Stimulated activated CD8-positive, alpha-beta memory T cell treated with anti-CD3 and anti-CD28 coated beads, Interleukin-2, amount 100 ng/mL, for 48 hours (primary cell): ENCODE data around the gene FKBP15.
"Not testable (repeated sequence)": the region's sequence is repeated elsewhere in the genome, so short reads cannot be mapped to it uniquely, and the experiment has no call there.

Source experiments
- DNase-seq, 2 donors: peaks; one replicate each; pipeline ENCODE4 v3.0.0-alpha.2; 2020; ENCODE audit warnings: low read depth in 2 of 2

FKBP15 gene, protein sequence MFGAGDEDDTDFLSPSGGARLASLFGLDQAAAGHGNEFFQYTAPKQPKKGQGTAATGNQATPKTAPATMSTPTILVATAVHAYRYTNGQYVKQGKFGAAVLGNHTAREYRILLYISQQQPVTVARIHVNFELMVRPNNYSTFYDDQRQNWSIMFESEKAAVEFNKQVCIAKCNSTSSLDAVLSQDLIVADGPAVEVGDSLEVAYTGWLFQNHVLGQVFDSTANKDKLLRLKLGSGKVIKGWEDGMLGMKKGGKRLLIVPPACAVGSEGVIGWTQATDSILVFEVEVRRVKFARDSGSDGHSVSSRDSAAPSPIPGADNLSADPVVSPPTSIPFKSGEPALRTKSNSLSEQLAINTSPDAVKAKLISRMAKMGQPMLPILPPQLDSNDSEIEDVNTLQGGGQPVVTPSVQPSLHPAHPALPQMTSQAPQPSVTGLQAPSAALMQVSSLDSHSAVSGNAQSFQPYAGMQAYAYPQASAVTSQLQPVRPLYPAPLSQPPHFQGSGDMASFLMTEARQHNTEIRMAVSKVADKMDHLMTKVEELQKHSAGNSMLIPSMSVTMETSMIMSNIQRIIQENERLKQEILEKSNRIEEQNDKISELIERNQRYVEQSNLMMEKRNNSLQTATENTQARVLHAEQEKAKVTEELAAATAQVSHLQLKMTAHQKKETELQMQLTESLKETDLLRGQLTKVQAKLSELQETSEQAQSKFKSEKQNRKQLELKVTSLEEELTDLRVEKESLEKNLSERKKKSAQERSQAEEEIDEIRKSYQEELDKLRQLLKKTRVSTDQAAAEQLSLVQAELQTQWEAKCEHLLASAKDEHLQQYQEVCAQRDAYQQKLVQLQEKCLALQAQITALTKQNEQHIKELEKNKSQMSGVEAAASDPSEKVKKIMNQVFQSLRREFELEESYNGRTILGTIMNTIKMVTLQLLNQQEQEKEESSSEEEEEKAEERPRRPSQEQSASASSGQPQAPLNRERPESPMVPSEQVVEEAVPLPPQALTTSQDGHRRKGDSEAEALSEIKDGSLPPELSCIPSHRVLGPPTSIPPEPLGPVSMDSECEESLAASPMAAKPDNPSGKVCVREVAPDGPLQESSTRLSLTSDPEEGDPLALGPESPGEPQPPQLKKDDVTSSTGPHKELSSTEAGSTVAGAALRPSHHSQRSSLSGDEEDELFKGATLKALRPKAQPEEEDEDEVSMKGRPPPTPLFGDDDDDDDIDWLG

DNA sequence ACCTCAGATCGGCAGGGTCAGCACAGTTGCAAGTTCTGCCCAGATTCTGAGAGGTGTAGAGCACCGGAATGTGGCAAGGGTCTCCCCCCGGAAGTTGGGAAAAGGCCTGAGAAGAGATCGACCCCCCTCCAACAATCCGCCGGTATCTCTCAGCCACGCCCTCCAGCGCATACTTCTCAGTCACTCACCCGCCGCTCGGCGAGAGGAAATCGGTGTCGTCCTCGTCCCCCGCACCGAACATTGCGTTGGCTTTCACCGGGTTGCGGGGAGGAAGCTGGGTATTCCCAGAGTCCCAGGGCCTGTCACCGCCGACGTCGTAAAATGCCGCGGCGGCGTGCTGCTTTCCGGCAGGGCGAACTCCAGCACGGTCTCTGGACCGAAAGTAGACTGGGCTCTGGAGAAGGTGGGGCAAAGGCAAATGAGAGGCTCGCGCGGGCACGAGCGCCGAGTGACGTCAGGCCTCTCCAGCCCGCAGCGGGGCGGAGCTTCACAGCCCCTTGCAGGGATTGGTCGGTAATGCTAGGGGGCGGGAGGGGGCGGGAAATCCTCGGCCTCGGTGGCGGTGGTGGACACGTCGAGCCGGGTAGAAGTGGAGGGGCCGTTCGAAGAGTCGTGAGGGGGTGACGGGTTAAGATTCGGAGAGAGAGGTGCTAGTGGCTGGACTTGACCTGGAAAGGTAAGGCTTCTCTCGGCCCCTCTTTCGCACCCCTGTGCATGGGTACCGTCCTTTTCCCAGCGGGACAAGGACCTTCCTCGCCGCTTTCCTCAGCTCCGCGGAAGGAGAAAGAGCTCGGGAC, at the start of gene FKBP15, which contains the start of gene SLC31A1:
Gene FKBP15, minus strand, starts transcription at position 275 of the 797 bp plus-strand sequence. Its CDS starts 34 bp downstream, at position 241.
Gene SLC31A1, plus strand, starts transcription at position 542 of the 797 bp plus-strand sequence. CDS start 34,605 bp downstream, outside the sequence.
- DNase-seq: peak; percentile 93 to 96

DNA sequence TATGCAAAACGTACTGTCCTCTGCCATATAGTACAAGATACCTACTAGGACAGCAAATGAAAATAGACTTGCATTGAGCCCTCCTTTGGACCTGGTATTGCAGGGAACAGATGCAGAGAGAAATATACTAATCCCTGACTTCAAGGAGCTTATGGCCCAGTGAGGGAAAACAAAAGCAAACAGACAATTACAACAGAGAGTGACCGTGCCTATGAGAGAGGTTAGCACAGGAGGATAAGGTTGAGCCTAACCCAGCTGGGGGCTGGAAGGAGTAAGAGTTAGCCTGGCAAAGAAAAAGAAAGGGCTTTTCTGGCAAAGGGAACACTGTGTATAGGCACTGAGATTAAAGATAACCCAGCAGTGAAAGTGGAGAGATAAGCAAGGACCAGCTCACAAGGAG, 48.8 kb upstream of the FKBP15 start:
- DNase-seq: no peak

DNA sequence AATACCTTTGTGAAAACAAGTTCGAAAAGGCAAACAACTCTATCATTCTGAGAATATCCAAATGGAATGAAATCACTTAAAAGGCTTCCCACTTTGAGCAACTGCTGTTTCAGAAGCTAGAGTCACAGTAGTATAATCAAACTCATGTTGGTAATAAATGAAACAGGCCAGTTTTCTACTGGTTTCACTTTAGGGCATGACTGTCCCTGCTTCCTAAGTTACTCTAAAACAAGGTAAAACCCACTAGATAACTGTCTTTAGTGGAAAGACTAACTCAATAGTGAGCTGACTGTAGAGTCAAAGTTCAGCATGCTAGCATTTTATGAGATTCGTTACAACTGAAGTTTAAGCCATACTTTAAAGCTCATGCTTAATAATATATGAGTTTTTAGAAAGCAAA, 48.3 kb upstream of the FKBP15 start:
- DNase-seq: no peak

DNA sequence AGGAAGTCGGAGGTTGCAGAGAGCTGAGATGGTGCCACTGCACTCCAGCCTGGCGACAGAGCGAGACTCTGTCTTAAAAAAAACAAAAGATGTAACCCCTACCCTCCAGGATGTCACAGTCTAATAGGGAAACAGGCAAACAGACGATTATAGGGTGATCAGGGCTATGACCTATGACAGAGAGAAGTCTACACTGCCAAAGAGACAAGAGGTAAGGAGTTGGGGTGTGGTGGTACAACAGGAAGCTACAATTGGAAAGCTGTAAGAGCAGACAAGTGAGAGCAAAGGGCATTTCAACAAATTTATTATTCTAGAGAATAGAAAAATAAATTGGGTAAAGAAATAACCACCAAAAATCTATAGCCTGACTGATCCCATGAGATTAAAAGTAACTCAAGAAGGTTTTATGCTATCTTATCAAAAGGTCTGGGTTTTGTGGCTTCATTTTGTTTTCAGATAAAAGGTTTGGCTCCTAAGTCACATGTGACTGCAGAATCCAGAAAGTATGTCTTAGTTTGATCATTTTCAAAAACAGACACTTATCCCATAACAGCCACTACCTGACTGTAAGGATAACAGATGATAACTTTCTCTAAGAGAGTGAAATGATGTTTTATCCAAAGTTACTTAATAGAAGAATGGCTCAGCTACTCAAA, 47.0 kb upstream of the FKBP15 start:
- no peak for DNase-seq

DNA sequence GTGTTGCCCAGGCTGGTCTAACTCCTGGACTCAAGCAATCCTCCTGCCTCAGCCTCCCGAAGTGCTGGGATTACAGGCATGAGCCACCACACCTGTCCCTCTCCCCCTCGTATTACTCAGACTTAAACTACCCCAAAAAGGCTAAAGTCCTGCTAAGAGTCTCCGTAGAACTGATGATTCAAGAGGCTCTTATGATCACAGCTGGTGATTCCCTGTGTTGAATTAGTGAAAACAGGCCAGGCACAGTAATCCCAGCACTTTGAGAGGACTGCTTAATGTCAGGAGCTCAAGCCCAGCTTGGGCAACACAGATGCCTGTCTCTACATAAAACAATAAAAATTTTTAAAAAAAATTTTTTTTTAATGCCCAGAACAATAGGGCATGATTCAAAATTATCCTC, 45.1 kb upstream of the FKBP15 start:
- no peak for DNase-seq

DNA sequence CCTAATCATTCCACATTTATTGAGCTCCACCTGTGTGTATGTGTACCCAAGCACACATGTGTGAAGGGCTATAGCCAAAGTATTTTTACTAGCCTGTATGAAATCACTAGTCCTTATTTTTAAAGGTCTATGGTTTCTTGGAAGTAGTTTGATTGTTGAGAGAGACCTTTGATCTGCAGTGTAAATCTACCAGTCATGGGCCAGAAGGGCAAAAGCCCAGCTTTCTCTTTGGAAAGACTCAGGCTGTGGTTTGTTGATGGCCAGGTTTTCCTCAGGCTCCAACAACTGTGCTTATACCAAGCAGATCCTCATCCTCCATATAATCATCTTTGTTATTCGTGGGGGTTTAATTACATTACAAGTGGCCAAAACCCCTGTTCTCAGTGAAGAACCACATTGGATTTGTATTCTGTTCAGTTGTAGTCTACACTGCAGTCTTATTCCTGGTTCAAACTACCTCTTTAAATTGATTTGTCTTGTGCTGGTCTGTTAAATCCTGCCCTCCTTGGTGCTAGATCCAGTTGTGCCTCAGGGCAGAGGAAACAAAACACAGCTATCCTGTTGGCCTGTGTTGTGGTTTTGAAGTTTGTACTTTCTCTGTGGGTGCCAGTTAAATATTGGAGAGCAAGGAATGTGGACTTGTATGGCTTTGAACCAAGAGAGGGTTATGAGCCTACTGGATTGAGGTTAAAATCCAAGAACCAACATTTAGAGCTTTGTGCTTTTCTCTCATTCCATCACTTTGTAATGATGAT, 41.0 kb upstream of the FKBP15 start:
- DNase-seq: no peak

DNA sequence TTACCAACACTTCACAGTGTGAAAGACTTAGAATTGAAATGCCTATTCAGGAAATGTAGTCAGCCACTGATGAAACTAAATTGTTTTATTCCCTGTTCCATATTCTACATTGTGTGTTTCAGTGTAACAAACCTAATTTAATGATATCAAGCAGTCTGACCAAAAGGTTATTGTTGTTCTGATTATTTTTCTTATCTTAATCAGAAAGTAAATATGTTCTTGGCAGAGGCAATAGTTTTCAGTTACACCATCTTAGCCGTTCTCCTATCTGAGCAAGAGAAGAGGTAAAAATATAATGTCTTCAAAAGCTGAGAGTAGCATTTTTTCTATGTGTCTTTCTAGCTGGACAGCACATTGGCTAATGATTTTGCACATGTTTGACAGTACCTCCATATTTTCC, 37.2 kb upstream of the FKBP15 start:
- DNase-seq: no peak

DNA sequence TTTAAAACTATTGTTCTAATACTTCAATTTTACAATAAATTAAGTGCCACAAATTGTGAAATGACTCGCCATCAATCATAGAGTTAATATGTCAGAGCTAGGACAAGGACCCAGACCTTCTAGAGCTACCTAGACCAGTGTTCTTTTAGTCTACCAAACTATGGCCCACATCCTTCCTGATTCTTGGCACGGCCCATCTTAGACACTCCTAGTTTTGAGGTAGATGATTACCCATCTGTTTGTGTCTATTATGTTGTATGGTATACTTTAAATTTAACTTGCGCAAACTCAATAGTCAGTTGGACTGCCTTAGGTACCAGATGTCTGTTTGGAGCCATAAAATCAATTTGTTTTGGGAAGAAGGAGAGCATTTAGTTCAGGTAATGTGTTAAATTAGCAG, 36.8 kb upstream of the FKBP15 start:
- DNase-seq: no peak

DNA sequence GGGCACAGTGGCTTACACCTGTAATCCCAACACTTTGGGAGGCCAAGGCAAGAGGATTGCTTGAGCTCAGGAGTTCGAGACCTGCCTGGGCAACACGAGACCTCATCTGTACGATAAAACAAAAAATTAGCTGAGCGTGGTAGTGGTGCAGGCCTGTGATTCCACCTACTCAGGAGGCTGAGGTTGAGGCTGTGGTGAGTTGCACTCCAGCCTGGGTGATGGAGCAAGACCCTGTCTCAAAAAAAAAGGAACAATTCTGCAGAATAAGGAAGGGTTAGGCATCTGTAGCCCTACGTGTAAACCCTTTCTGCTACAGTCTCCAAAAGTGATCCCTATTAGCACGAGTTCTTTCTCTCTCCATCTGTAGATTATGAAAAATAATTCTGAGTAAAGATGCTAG, 34.4 kb upstream of the FKBP15 start:
- DNase-seq: no peak

DNA sequence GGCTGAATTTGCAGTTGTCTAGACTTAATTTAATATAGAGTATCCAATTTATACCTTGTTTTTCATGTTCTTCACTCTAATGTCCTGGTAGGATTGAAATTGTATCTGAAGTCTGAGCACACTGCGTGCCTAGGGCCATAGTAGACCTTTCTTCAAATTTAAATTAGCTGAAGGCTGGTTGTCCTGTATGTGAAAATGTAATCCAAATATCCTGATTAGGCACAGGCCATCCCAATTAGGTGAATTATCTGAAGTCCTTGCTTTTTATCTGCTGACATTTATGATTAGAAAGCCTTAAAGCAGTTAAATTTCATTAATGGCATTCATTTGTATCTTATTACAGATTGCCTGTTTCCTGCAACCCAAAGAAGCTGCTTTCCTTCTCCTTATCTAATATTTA, 33.9 kb upstream of the FKBP15 start:
- no peak for DNase-seq

DNA sequence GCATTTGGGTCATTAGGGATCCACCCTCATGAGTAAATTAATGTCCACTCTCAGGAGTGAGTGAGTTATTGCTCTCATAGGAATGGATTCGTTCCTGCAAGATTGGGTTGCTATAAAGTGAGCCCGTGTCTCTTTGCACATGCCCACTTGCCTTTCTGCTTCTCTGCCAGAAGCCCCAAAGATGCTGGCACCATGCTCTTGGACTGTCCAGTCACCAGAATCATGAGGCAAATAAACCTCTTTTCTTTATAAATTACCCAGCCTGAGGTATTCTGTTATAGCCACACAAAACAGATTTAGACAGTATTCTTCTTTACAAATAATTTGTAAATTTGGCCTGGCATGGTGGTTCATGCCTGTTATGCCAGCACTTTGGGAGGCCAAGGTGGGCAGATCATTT, 29.7 kb upstream of the FKBP15 start:
- DNase-seq: no peak

DNA sequence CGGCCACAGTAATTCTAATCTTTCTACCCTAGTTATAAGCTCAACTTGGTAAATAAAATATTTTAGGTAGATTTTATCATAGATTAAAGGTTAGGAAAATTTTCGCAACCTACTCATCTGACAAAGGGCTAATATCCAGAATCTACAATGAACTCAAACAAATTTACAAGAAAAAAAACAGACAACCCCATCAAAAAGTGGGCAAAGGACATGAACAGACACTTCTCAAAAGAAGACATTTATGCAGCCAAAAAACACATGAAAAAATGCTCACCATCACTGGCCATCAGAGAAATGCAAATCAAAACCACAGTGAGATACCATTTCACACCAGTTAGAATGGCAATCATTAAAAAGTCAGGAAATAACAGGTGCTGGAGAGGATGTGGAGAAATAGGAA, 28.6 kb upstream of the FKBP15 start:
- DNase-seq: not testable (repeated sequence)

DNA sequence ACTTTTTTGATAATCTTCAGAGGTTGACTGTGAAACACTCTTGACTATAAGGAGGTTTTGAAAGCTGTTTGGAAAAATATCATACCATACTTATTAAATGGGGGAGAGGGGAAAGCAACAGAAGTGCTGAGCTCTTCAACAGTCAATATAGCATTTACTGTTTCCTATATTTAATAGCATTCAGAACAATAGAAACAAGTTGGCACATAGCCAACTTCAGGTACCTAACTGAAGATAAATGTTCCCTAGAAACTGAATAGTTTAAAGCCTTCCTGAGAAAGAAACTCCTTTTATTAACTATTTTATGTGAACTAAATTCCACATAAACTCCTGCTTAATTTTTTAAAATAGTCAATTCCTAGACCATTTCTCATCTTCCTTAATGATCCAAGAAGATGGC, 26.6 kb upstream of the FKBP15 start:
- no peak for DNase-seq

DNA sequence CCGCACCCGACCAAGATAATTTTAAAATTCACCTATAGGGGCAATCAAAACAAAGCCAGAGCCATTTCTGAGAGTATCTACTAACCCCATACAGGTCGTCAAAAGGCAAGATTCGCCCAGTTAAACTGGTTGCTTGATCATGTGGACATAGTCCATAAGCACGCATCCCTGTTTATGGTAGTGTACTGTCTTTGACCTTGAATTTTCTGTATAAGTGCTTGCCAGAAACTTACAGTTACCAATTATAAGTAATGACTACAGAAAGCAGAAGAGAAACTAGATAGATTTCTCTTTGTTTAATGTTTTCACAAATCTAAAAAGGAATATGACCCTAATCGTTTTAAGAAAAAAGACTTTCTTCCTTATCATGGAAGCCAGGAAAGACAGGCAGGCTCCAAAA, 25.9 kb upstream of the FKBP15 start:
- no peak for DNase-seq

DNA sequence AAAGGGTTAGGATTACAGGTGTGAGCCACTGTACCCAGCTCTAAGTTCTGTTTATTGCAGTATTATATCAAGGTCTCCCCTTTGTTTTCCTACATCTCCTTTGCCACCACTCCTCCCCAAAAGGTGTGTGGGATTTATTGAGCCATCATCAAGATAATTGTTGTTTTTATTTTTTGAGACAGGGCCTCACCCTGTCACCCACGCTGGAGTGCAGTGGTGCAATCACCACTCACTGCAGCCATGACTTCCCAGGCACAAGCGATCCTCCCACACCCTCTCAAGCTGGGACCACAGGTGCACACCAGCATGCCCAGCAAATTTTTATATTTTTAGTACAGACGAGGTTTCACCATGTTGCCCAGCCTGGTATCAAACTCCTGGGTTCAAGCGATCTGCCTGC, 24.8 kb upstream of the FKBP15 start:
- DNase-seq: no peak

DNA sequence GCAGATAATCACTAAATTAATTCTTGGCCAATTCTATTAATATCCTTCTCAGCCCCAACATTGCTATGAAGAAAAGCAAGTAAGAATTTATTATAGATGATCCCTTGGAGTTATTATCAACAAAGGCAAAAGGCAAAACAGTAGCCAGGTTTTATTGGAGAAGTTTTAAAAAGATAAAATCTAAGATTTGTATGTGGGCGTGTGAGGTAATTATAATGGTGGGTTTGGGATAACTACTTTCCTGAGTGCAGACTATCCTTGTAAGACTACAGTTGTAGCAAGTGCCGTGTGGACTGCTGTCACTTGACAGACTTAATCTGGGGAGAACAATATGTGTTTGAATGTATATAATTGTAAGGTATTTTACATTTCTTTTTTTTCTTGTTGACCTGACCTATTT, 23.5 kb upstream of the FKBP15 start:
- no peak for DNase-seq

DNA sequence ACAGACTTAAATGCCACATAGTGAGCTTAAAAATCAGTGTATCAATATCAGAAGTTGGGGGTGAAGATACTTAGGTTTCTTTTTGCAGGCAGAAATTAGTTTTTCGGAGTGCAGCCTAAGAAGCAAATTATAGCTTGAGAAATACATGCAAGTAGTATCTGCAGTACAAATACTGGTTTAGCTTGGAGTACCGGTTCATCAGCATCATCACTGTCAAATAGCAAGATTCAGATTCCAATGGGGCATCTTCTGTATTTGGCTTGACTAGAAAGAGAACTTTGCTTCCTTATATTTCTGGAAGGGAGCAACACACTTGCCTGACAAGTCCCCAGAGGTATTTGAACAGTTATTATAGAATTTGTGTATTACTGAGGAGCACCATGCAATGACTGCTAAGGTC, 20.1 kb upstream of the FKBP15 start:
- no peak for DNase-seq

DNA sequence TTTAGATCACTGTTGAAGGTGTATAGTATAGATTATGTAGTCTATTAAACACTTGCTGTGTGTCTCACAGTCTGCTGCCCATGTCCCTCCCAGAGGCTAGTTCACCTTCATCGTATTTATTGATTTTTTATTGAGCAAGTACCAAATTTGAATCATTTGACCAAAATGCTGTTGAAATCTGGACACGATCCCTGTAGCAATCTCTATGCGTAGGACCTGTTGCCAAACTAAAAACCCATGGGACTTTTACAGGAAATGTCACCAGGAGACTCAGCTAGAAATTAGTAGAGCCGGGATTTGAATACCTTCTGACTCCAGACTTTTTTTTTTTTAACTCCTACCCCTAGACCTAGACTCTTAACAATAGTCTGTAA, 17.8 kb upstream of the FKBP15 start:
- DNase-seq: no peak

DNA sequence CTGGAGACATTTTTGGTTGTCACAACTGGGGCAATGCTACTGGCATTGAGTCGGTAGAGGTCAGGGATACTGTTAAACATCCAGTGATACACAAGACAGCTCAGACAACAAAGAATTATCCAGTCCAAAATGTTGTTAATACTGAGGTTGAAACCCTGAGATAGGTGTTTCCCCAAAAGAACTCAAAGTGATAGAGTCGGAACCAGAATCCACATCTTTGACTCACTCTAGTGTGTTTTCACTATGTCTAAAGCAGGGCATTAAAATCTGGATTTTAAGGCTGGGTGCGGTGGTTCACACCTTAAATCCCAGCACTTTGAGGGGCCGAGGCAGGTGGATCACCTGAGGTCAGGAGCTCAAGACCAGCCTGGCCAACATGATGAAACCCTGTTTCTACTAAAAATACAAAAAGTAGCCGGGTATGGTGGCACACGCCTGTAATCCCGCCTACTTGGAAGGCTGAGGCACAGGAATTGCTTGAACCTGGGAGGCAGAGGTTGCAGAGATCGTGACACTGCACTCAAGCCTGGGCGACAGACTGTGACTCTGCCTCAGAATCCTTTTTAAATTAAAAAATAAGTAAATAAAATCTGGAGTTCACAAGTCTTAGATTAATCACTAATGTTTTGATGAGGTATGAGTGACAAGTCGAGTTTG, 17.3 kb upstream of the FKBP15 start:
- no peak for DNase-seq

DNA sequence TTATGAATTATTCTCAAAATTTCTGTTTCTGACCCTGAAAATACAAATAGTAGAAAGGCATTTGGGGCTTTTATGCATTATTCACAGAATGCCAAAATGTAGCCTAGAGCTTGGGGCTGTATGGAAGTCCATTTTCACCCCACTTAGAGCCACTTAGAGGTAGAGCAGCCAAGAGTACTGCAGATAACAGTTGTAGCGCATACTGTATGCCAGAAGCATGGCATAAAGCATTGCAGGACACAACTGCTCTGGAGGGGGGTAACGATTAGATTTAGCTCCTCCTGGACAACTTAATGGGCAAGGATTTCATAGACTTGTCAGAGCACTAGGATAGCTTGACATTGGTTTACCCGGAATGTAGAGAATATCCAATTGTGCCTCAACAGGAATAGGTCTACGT, 15.9 kb upstream of the FKBP15 start:
- DNase-seq: no peak
